HG02885 (cell line): ENCODE results near the gene PCNX3.

Experiments
- ATAC-seq: cut with Tn5 transposase; IDR thresholded peaks from one replicate; pipeline ENCODE4 v1.9.1; 2021; ENCODE audit warnings: mild to moderate bottlenecking; ENCODE audit not compliant: unreplicated experiment, poor library complexity

The PCNX3 gene

GRCh38 chr11:65596520-65596919 lies 19.1 kb upstream of the PCNX3 start:
- ATAC-seq = no peak

- ATAC-seq = no peak
Observed at GRCh38 chr11:65598258-65598699, 17.3 kb upstream of the PCNX3 start.

GRCh38 chr11:65599216-65599954 lies 16.2 kb upstream of the PCNX3 start:
- ATAC-seq = no peak

GRCh38 chr11:65599955-65600246 lies 15.7 kb upstream of the PCNX3 start:
- no peak for ATAC-seq

- no peak for ATAC-seq
Observed at GRCh38 chr11:65604258-65604657, 11.3 kb upstream of the PCNX3 start.

GRCh38 chr11:65606876-65607613 lies 8.5 kb upstream of the PCNX3 start:
- ATAC-seq = no peak

- no peak for ATAC-seq
Observed at GRCh38 chr11:65607614-65608426, 7.8 kb upstream of the PCNX3 start.

- no peak for ATAC-seq
Observed at GRCh38 chr11:65609229-65609628, 6.3 kb upstream of the PCNX3 start.

GRCh38 chr11:65609665-65610064 lies 5.9 kb upstream of the PCNX3 start:
- no peak for ATAC-seq

- ATAC-seq = no peak
Observed at GRCh38 chr11:65610404-65610803, 5.2 kb upstream of the PCNX3 start.

GRCh38 chr11:65611028-65611757 lies 4.4 kb upstream of the PCNX3 start:
- no peak for ATAC-seq

- no peak for ATAC-seq
Observed at GRCh38 chr11:65611758-65612603, 3.6 kb upstream of the PCNX3 start.

- ATAC-seq = no peak
Observed at GRCh38 chr11:65612691-65613090, 2.9 kb upstream of the PCNX3 start.

GRCh38 chr11:65613091-65613928 lies 2.3 kb upstream of the PCNX3 start:
- no peak for ATAC-seq

GRCh38 chr11:65615950-65616574 lies 486 bp downstream of the PCNX3 start:
- peak; percentile 2 for ATAC-seq

GRCh38 chr11:65616575-65617001 lies 1.0 kb downstream of the PCNX3 start:
- no peak for ATAC-seq

GRCh38 chr11:65617136-65617850 lies 1.7 kb downstream of the PCNX3 start:
- ATAC-seq = no peak
